HepG2 (cell line): ENCODE measurements around the gene CLIC6. TPM values are rescaled to one million over a fixed set of nuclear protein-coding genes. Genes with fewer than 3 reads are reported as not detected.

Source experiments
- ATAC-seq: fragments of 200-7000 bp; cut with Tn5 transposase; 3 replicates; pipeline ENCODE4 v1.9.1; 2020; ENCODE audit warnings: mild to moderate bottlenecking, moderate library complexity
- BruUV-seq: library from RNA; stranded (reverse); fragments of 400-500 nt; replicated peaks from 2 replicates; lab custom pipeline; 2021; lab: Mats Ljungman, UMichigan
- CTCF ChIA-PET: fragments of 300-600 bp; formaldehyde crosslinking; extraction: SDS; loops from one replicate; lab custom pipeline; 2021; ENCODE audit warnings: low total read pairs, inconsistent platforms, low intra/inter-chr PET ratio; lab: Yijun Ruan, JAX
- POLR2A ChIA-PET: fragments of 350-600 bp; sonication (Branson Sonifier 250); formaldehyde crosslinking; loops from one replicate; lab custom pipeline; 2020; ENCODE audit warnings: antibody characterized with exemption, inconsistent platforms; lab: Yijun Ruan, JAX
- DNase-seq: peaks from one replicate; pipeline ENCODE4 v3.0.0-alpha.2; 2015; ENCODE audit warnings: low spot score
- FAIRE-seq: peaks from 3 replicates; lab custom pipeline; 2011; peaks lifted over from hg19 to GRCh38; lab: Jason Lieb, UNC
- H2AFZ ChIP-seq: one replicate; pipeline ENCODE4 v1.6.1; 2011; ENCODE audit warnings: low read length, inconsistent platforms
- H3K27ac ChIP-seq: fragments of 300-600 bp; 3 replicates; pipeline ENCODE4 v1.8.0; 2011; ENCODE audit warnings: mixed run types, mild to moderate bottlenecking, mixed read lengths, low read length, inconsistent platforms; ENCODE audit not compliant: insufficient read depth; ENCODE audit errors: extremely low read length
- H3K27me3 ChIP-seq, 2 experiments: fragments of 200-600 bp in 1 of 2; 2 replicates in 1 of 2; 3 replicates in 1 of 2; pipeline versions ENCODE4 v1.6.0 to v1.8.0; 2011; ENCODE audit warnings: low read length in 2 of 2, mild to moderate bottlenecking in 2 of 2, moderate library complexity in 2 of 2, inconsistent platforms in 1 of 2; ENCODE audit not compliant: insufficient read depth in 2 of 2, control insufficient read depth in 1 of 2
- H3K36me3 ChIP-seq, 2 experiments: fragments of 200-600 bp in 1 of 2; replicated peaks in 1 of 2; 2 replicates in 1 of 2; 3 replicates in 1 of 2; pipeline versions ENCODE4 v1.5.1 to v1.8.0; 2011; ENCODE audit warnings: low read length in 2 of 2, inconsistent platforms in 1 of 2; ENCODE audit not compliant: insufficient read depth in 2 of 2, control insufficient read depth in 1 of 2
- H3K4me1 ChIP-seq: 2 replicates; pipeline ENCODE4 v1.5.1; 2012; ENCODE audit warnings: low read length, inconsistent platforms; ENCODE audit not compliant: insufficient read depth
- H3K4me2 ChIP-seq: 2 replicates; pipeline ENCODE4 v1.6.0; 2011; ENCODE audit warnings: low read depth, low read length, inconsistent platforms
- H3K4me3 ChIP-seq, 3 experiments: fragments of 200-600 bp in 1 of 3; sonication (generic), shearing (Covaris generic) in 1 of 3; replicated peaks in 1 of 3; 2 replicates each; pipeline ENCODE4 v1.5.1; 2011 to 2016; ENCODE audit warnings: low read length in 3 of 3, inconsistent platforms in 2 of 3, low read depth in 2 of 3, mild to moderate bottlenecking in 2 of 3, control low read depth in 1 of 3, mixed read lengths in 1 of 3; ENCODE audit not compliant: insufficient read depth in 1 of 3
- H3K79me2 ChIP-seq: one replicate; pipeline ENCODE4 v1.6.1; 2011; ENCODE audit warnings: low read length, inconsistent platforms; ENCODE audit not compliant: insufficient read depth
- H3K9ac ChIP-seq: 2 replicates; pipeline ENCODE4 v1.6.0; 2011; ENCODE audit warnings: mild to moderate bottlenecking, low read depth, low read length, inconsistent platforms; ENCODE audit not compliant: insufficient read depth
- H3K9me3 ChIP-seq: 2 replicates; pipeline ENCODE4 v1.5.1; 2012; ENCODE audit warnings: mild to moderate bottlenecking, low read length
- H4K20me1 ChIP-seq: 2 replicates; pipeline ENCODE4 v1.6.0; 2011; ENCODE audit warnings: inconsistent platforms, mild to moderate bottlenecking, low read length, moderate library complexity; ENCODE audit not compliant: insufficient read depth
- CBX2 ChIP-seq, 2 experiments: fragments of 200-600 bp in 1 of 2; sonication (generic); formaldehyde crosslinking in 1 of 2; IDR thresholded peaks; 2 replicates each; pipeline versions ENCODE4 v1.7.0 to v1.8.1; 2018 to 2022; ENCODE audit warnings: low read depth in 2 of 2, low read length in 1 of 2, mild to moderate bottlenecking in 1 of 2, missing genetic modification reagents in 1 of 2
- EZH2 ChIP-seq: conservative IDR thresholded peaks from 2 replicates; pipeline ENCODE4 v1.6.1; 2012; ENCODE audit warnings: mild to moderate bottlenecking, low read depth, low read length, moderate library complexity
- FOXJ3 ChIP-seq: sonication (generic); formaldehyde crosslinking; IDR thresholded peaks from 2 replicates; pipeline ENCODE4 v1.4.0; 2020; ENCODE audit warnings: missing genetic modification reagents, mild to moderate bottlenecking, borderline replicate concordance
- FOXO1 ChIP-seq: sonication (generic); formaldehyde crosslinking; IDR thresholded peaks from 2 replicates; pipeline ENCODE4 v1.4.0; 2020; ENCODE audit warnings: missing genetic modification reagents
- HMG20B ChIP-seq: conservative IDR thresholded peaks from 2 replicates; pipeline ENCODE4 v1.6.1; 2016; ENCODE audit warnings: missing genetic modification reagents, missing compliant biosample characterization
- HMGA1 ChIP-seq: sonication (generic); formaldehyde crosslinking; conservative IDR thresholded peaks from 2 replicates; pipeline ENCODE4 v1.4.0; 2020; ENCODE audit warnings: missing genetic modification reagents
- HOXA3 ChIP-seq: sonication (generic); formaldehyde crosslinking; IDR thresholded peaks from 2 replicates; pipeline ENCODE4 v1.5.0; 2020; ENCODE audit warnings: missing genetic modification reagents
- KDM4B ChIP-seq: sonication (generic); formaldehyde crosslinking; IDR thresholded peaks from 2 replicates; pipeline ENCODE4 v1.4.0; 2020; ENCODE audit warnings: missing genetic modification reagents
- KMT2A ChIP-seq: sonication (generic); formaldehyde crosslinking; IDR thresholded peaks from 2 replicates; pipeline ENCODE4 v1.4.0; 2020; ENCODE audit warnings: missing genetic modification reagents
- TEAD2 ChIP-seq: sonication (generic); formaldehyde crosslinking; IDR thresholded peaks from 2 replicates; pipeline ENCODE4 v1.9.0; 2021; ENCODE audit warnings: missing genetic modification reagents
- ZNF292 ChIP-seq: sonication (generic); formaldehyde crosslinking; IDR thresholded peaks from 2 replicates; pipeline ENCODE4 v1.8.1; 2022; ENCODE audit warnings: mild to moderate bottlenecking, low read depth, missing genetic modification reagents, borderline replicate concordance
- ZNF331 ChIP-seq: sonication (generic); formaldehyde crosslinking; IDR thresholded peaks from 2 replicates; pipeline ENCODE4 v1.4.0; 2020; ENCODE audit warnings: missing genetic modification reagents
- ZNF644 ChIP-seq: IDR thresholded peaks from 2 replicates; pipeline ENCODE4 v1.6.1; 2016; ENCODE audit warnings: low read depth
- WGBS: methylation state at CpG from one replicate; pipeline ENCODE4 v1.1.6; 2017; ENCODE audit warnings: low lambda C conversion rate; 5-methylcytosine and 5-hydroxymethylcytosine counted together
- in situ Hi-C: cut with HindIII; loops from 2 replicates; pipeline ENCODE4 v1.10.0; 2017; ENCODE audit warnings: low pct_unique_long_range_greater_than_20kb; ENCODE audit not compliant: extremely low pct_ligation_motif_present
- intact Hi-C: fragments of 100-400 bp; cut with micrococcal nuclease; formaldehyde crosslinking; loops from one replicate; pipeline ENCODE4 v1.10.0; 2022; ENCODE audit not compliant: unreplicated experiment
- polyA plus RNA-seq, 8 experiments: library from polyadenylated mRNA; depleted of rRNA in 3 of 8; stranded (reverse) in 7 of 8; unstranded in 1 of 8; fragments of >200 nt; fragmentation: Illumina TruSeq in 4 of 8; extraction: Trizol in 4 of 8; gene quantifications; 2 replicates each; pipeline versions ENCODE4 v1.2.1 to v1.2.3, GENCODE V29; 2011 to 2016; ENCODE audit warnings: low read depth in 4 of 8, missing spikeins in 1 of 8, mixed read lengths in 1 of 8; ENCODE audit not compliant: insufficient read depth in 1 of 8
- total RNA-seq, 5 experiments: library from RNA; depleted of rRNA; stranded (reverse); fragments of >200 nt; fragmentation: Illumina TruSeq; extraction: Trizol; gene quantifications; 2 replicates each; pipeline ENCODE4 v1.2.3, GENCODE V29; 2016; ENCODE audit warnings: low read depth in 1 of 5
- TF ChIP-seq, protein P1 (sequence below): sonication (generic); formaldehyde crosslinking; IDR thresholded peaks from 2 replicates; pipeline ENCODE4 v1.4.0; 2020; ENCODE audit warnings: mild to moderate bottlenecking, missing genetic modification reagents
- TF ChIP-seq, protein P2 (sequence below): sonication (generic); formaldehyde crosslinking; IDR thresholded peaks from 2 replicates; pipeline ENCODE4 v1.5.1; 2020; ENCODE audit warnings: missing genetic modification reagents, mild to moderate bottlenecking, borderline replicate concordance

CLIC6 gene
- total and polyA plus RNA-seq, 2 of the 13 experiments (the other 11 are each of a cell fraction or from before 2014, with no cell fraction given), result not detected

GRCh38 chr21:34754690-34755647 lies 86.2 kb downstream of the CLIC6 start:
- FAIRE-seq, result no peak

More at GRCh38 chr21:34754690-34755647, 86.2 kb downstream of the CLIC6 start:
- H3K4me2 ChIP-seq, result no peak overlapping the region
- no peaks in the 10 kb centered on the region for H4K20me1 ChIP-seq
- H3K27me3 ChIP-seq, result no peaks in the 10 kb centered on the region
- H3K79me2 ChIP-seq, result no peaks in the 10 kb centered on the region
- DNase-seq (no peak), ATAC-seq (no peak)
- H3K9me3 ChIP-seq, result no peaks in the 10 kb centered on the region
- H2AFZ ChIP-seq, result no peak overlapping the region
- TF ChIP-seq ZNF331 (CRISPR knock-in tag) (no peak), ZNF292 (CRISPR knock-in tag) (no peak), FOXJ3 (CRISPR knock-in tag) (no peak), HMGA1 (no peak), KMT2A (CRISPR knock-in tag) (no peak), HOXA3 (CRISPR knock-in tag) (no peak), EZH2 (no peak), KDM4B (CRISPR knock-in tag) (no peak), HMG20B (CRISPR knock-in tag) (no peak), TEAD2 (CRISPR knock-in tag) (no peak), FOXO1 (no peak), CBX2 (IDR thresholded peaks at IDR 0.05; ENCODE audit: low read depth, low read length) (no peak), CBX2 (CRISPR knock-in tag; IDR thresholded peaks at IDR 0.05; ENCODE audit: low read depth) (no peak), ZNF644 (CRISPR knock-in tag) (no peak)
- TF ChIP-seq, protein P1, sequence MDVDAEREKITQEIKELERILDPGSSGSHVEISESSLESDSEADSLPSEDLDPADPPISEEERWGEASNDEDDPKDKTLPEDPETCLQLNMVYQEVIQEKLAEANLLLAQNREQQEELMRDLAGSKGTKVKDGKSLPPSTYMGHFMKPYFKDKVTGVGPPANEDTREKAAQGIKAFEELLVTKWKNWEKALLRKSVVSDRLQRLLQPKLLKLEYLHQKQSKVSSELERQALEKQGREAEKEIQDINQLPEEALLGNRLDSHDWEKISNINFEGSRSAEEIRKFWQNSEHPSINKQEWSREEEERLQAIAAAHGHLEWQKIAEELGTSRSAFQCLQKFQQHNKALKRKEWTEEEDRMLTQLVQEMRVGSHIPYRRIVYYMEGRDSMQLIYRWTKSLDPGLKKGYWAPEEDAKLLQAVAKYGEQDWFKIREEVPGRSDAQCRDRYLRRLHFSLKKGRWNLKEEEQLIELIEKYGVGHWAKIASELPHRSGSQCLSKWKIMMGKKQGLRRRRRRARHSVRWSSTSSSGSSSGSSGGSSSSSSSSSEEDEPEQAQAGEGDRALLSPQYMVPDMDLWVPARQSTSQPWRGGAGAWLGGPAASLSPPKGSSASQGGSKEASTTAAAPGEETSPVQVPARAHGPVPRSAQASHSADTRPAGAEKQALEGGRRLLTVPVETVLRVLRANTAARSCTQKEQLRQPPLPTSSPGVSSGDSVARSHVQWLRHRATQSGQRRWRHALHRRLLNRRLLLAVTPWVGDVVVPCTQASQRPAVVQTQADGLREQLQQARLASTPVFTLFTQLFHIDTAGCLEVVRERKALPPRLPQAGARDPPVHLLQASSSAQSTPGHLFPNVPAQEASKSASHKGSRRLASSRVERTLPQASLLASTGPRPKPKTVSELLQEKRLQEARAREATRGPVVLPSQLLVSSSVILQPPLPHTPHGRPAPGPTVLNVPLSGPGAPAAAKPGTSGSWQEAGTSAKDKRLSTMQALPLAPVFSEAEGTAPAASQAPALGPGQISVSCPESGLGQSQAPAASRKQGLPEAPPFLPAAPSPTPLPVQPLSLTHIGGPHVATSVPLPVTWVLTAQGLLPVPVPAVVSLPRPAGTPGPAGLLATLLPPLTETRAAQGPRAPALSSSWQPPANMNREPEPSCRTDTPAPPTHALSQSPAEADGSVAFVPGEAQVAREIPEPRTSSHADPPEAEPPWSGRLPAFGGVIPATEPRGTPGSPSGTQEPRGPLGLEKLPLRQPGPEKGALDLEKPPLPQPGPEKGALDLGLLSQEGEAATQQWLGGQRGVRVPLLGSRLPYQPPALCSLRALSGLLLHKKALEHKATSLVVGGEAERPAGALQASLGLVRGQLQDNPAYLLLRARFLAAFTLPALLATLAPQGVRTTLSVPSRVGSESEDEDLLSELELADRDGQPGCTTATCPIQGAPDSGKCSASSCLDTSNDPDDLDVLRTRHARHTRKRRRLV (CRISPR knock-in tag), result no peak
- TF ChIP-seq, protein P2, sequence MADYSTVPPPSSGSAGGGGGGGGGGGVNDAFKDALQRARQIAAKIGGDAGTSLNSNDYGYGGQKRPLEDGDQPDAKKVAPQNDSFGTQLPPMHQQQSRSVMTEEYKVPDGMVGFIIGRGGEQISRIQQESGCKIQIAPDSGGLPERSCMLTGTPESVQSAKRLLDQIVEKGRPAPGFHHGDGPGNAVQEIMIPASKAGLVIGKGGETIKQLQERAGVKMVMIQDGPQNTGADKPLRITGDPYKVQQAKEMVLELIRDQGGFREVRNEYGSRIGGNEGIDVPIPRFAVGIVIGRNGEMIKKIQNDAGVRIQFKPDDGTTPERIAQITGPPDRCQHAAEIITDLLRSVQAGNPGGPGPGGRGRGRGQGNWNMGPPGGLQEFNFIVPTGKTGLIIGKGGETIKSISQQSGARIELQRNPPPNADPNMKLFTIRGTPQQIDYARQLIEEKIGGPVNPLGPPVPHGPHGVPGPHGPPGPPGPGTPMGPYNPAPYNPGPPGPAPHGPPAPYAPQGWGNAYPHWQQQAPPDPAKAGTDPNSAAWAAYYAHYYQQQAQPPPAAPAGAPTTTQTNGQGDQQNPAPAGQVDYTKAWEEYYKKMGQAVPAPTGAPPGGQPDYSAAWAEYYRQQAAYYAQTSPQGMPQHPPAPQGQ (CRISPR knock-in tag), result no peak
- H3K9ac ChIP-seq, result no peak overlapping the region
- intact Hi-C loops (no loop called here), in situ Hi-C loops (no loop called here)
- no peak overlapping the region for H3K4me3 ChIP-seq
- WGBS, result 83% methylated on average over 19 of the region's 19 CpGs
- no TSS peak for BruUV-seq
- no peaks in the 10 kb centered on the region for H3K36me3 ChIP-seq
- H3K27ac ChIP-seq, result no peak overlapping the region
- POLR2A ChIA-PET, result interaction anchor here (1.4 to 1.5 kb wide), 2 partner anchors 9 to 133 kb away, joined by 3 to 5 read pairs; no protein-coding TSS in a partner anchor
- CTCF ChIA-PET, result no interaction called here
- peaks cover 27% of the 10 kb centered on the region for H3K4me1 ChIP-seq
